ENCODE data around the gene SLC1A3. TPM values are rescaled to one million over a fixed set of nuclear protein-coding genes. Genes with fewer than 3 reads are reported as not detected.

The SLC1A3 gene
- total and polyA plus RNA-seq, 4 experiments from 2014 or later, result 1.3 to 2.3 TPM; not detected in 2

GRCh38 chr5:36659411-36659810, 53.0 kb downstream of the SLC1A3 start:
- Mint-ChIP-seq H3K27me3 (peaks cover 7 to 8% of the 10 kb centered on the region in 2 donors), H3K27ac (no peak overlapping the region), H3K9me3 (peaks cover 0 to 2% (median 0%) of the 10 kb centered on the region in 8 donors), H3K4me1 (no peaks in the 10 kb centered on the region), H3K4me3 (no peak overlapping the region), H3K36me3 (no peaks in the 10 kb centered on the region)
- Histone ChIP-seq H3K4me1 (ENCODE audit: insufficient read depth, low read length) (no peaks in the 10 kb centered on the region), H3K27ac (ENCODE audit: low read depth, low read length) (no peak overlapping the region), H3K4me3 (ENCODE audit: low read length in 2 of 2) (no peak overlapping the region), H3K36me3 (ENCODE audit: insufficient read depth, low read length) (no peaks in the 10 kb centered on the region), H3K27me3 (ENCODE audit: insufficient read depth, low read length) (no peaks in the 10 kb centered on the region), H3K9me3 (ENCODE audit: control insufficient read depth in 1 of 2, low read length in 2 of 2) (no peaks in the 10 kb centered on the region)
- CTCF ChIA-PET (ENCODE audit: partially characterized antibody), result no interaction called here
- POLR2A ChIA-PET (ENCODE audit: partially characterized antibody), result no interaction called here
- DNase-seq, result no peak
- intact Hi-C loops (cut with micrococcal nuclease), result no loop called here

- CTCF ChIA-PET (ENCODE audit: partially characterized antibody), result interaction anchor here (0.6 to 0.9 kb wide), 2 partner anchors 28 to 347 kb away, joined by 3 to 4 read pairs; no protein-coding TSS in a partner anchor
- POLR2A ChIA-PET (ENCODE audit: partially characterized antibody), result no interaction called here
Measured at GRCh38 chr5:36660397-36661049, 54.1 kb downstream of the SLC1A3 start.

GRCh38 chr5:36661456-36662220, 55.2 kb downstream of the SLC1A3 start:
- no peak overlapping the region for H3K4me3 ChIP-seq (ENCODE audit: low read length in 2 of 2)
- Mint-ChIP-seq H3K9me3 (peaks cover 0 to 2% (median 0%) of the 10 kb centered on the region in 8 donors), H3K36me3 (no peaks in the 10 kb centered on the region), H3K27me3 (peaks cover 5 to 12% of the 10 kb centered on the region in 2 donors), H3K4me1 (no peaks in the 10 kb centered on the region), H3K27ac (no peak overlapping the region), H3K4me3 (no peak overlapping the region)
- CTCF ChIA-PET (ENCODE audit: partially characterized antibody), result no interaction called here
- no peaks in the 10 kb centered on the region for H3K36me3 ChIP-seq (ENCODE audit: insufficient read depth, low read length)
- DNase-seq, result no peak
- H3K27me3 ChIP-seq (ENCODE audit: insufficient read depth, low read length), result no peaks in the 10 kb centered on the region
- POLR2A ChIA-PET (ENCODE audit: partially characterized antibody), result no interaction called here
- no peaks in the 10 kb centered on the region for H3K4me1 ChIP-seq (ENCODE audit: insufficient read depth, low read length)
- intact Hi-C loops (cut with micrococcal nuclease), result no loop called here
- H3K9me3 ChIP-seq (ENCODE audit: control insufficient read depth in 1 of 2, low read length in 2 of 2), result no peaks in the 10 kb centered on the region
- H3K27ac ChIP-seq (ENCODE audit: low read depth, low read length), result no peak overlapping the region

More at GRCh38 chr5:36660397-36661049, 54.1 kb downstream of the SLC1A3 start:
- no peaks in the 10 kb centered on the region for H3K9me3 ChIP-seq (ENCODE audit: control insufficient read depth in 1 of 2, low read length in 2 of 2)
- Mint-ChIP-seq H3K9me3 (peaks cover 0 to 2% (median 0%) of the 10 kb centered on the region in 8 donors), H3K27me3 (peaks cover 2 to 10% of the 10 kb centered on the region in 2 donors), H3K4me3 (no peak overlapping the region), H3K4me1 (no peaks in the 10 kb centered on the region), H3K36me3 (no peaks in the 10 kb centered on the region), H3K27ac (no peak overlapping the region)
- no peaks in the 10 kb centered on the region for H3K36me3 ChIP-seq (ENCODE audit: insufficient read depth, low read length)
- H3K4me1 ChIP-seq (ENCODE audit: insufficient read depth, low read length), result no peaks in the 10 kb centered on the region
- no peaks in the 10 kb centered on the region for H3K27me3 ChIP-seq (ENCODE audit: insufficient read depth, low read length)
- intact Hi-C loops (cut with micrococcal nuclease), result no loop called here
- DNase-seq, result no peak
- no peak overlapping the region for H3K27ac ChIP-seq (ENCODE audit: low read depth, low read length)
- no peak overlapping the region for H3K4me3 ChIP-seq (ENCODE audit: low read length in 2 of 2)

GRCh38 chr5:36662291-36662851, 56.0 kb downstream of the SLC1A3 start:
- Histone ChIP-seq H3K4me3 (ENCODE audit: low read length in 2 of 2) (no peak overlapping the region), H3K27me3 (ENCODE audit: insufficient read depth, low read length) (no peaks in the 10 kb centered on the region), H3K4me1 (ENCODE audit: insufficient read depth, low read length) (no peaks in the 10 kb centered on the region), H3K36me3 (ENCODE audit: insufficient read depth, low read length) (no peaks in the 10 kb centered on the region), H3K9me3 (ENCODE audit: control insufficient read depth in 1 of 2, low read length in 2 of 2) (no peaks in the 10 kb centered on the region), H3K27ac (ENCODE audit: low read depth, low read length) (no peak overlapping the region)
- CTCF ChIA-PET (ENCODE audit: partially characterized antibody), result no interaction called here
- no peak for DNase-seq
- intact Hi-C loops (cut with micrococcal nuclease), result no loop called here
- Mint-ChIP-seq H3K4me3 (no peak overlapping the region), H3K27me3 (peaks cover 6 to 10% of the 10 kb centered on the region in 2 donors), H3K27ac (no peak overlapping the region), H3K9me3 (peaks cover 0 to 2% (median 0%) of the 10 kb centered on the region in 8 donors), H3K36me3 (no peaks in the 10 kb centered on the region), H3K4me1 (no peaks in the 10 kb centered on the region)
- POLR2A ChIA-PET (ENCODE audit: partially characterized antibody), result no interaction called here

GRCh38 chr5:36664766-36665165, 58.4 kb downstream of the SLC1A3 start:
- no peak for DNase-seq
- intact Hi-C loops (cut with micrococcal nuclease), result no loop called here
- no peaks in the 10 kb centered on the region for H3K9me3 ChIP-seq (ENCODE audit: control insufficient read depth in 1 of 2, low read length in 2 of 2)
- ChIA-PET CTCF (ENCODE audit: partially characterized antibody) (interaction anchor here (1.7 kb wide), 1 partner anchor 26 kb away, joined by 5 read pairs; no protein-coding TSS in a partner anchor), POLR2A (ENCODE audit: partially characterized antibody) (no interaction called here)
- no peaks in the 10 kb centered on the region for H3K36me3 ChIP-seq (ENCODE audit: insufficient read depth, low read length)
- H3K4me3 ChIP-seq (ENCODE audit: low read length in 2 of 2), result no peak overlapping the region
- no peak overlapping the region for H3K27ac ChIP-seq (ENCODE audit: low read depth, low read length)
- no peaks in the 10 kb centered on the region for H3K27me3 ChIP-seq (ENCODE audit: insufficient read depth, low read length)
- Mint-ChIP-seq H3K27ac (no peak overlapping the region), H3K9me3 (peaks cover 0 to 2% (median 0%) of the 10 kb centered on the region in 8 donors), H3K36me3 (no peaks in the 10 kb centered on the region), H3K27me3 (peaks cover 10 to 12% of the 10 kb centered on the region in 2 donors), H3K4me3 (no peak overlapping the region), H3K4me1 (no peaks in the 10 kb centered on the region)
- no peaks in the 10 kb centered on the region for H3K4me1 ChIP-seq (ENCODE audit: insufficient read depth, low read length)

- CTCF ChIA-PET (ENCODE audit: partially characterized antibody), result interaction anchor here (1.7 kb wide), 1 partner anchor 25 kb away, joined by 5 read pairs; no protein-coding TSS in a partner anchor
Measured at GRCh38 chr5:36665628-36666027, 59.2 kb downstream of the SLC1A3 start.

GRCh38 chr5:36666274-36666673, 59.9 kb downstream of the SLC1A3 start:
- intact Hi-C loops (cut with micrococcal nuclease), result no loop called here

More at GRCh38 chr5:36665628-36666027, 59.2 kb downstream of the SLC1A3 start:
- no peaks in the 10 kb centered on the region for H3K4me1 Mint-ChIP-seq
- peaks cover 0 to 4% (median 0%) of the 10 kb centered on the region in 8 donors for H3K9me3 Mint-ChIP-seq
- Histone ChIP-seq H3K9me3 (ENCODE audit: control insufficient read depth in 1 of 2, low read length in 2 of 2) (no peaks in the 10 kb centered on the region), H3K27ac (ENCODE audit: low read depth, low read length) (no peak overlapping the region), H3K4me3 (ENCODE audit: low read length in 2 of 2) (no peak overlapping the region), H3K27me3 (ENCODE audit: insufficient read depth, low read length) (no peaks in the 10 kb centered on the region), H3K36me3 (ENCODE audit: insufficient read depth, low read length) (no peaks in the 10 kb centered on the region), H3K4me1 (ENCODE audit: insufficient read depth, low read length) (no peaks in the 10 kb centered on the region)
- no peak for DNase-seq
- H3K4me3 Mint-ChIP-seq, result no peak overlapping the region
- intact Hi-C loops (cut with micrococcal nuclease), result no loop called here
- H3K36me3 Mint-ChIP-seq, result no peaks in the 10 kb centered on the region
- POLR2A ChIA-PET (ENCODE audit: partially characterized antibody), result no interaction called here
- no peak overlapping the region for H3K27ac Mint-ChIP-seq
- H3K27me3 Mint-ChIP-seq, result peaks cover 10 to 12% of the 10 kb centered on the region in 2 donors

More at GRCh38 chr5:36666274-36666673, 59.9 kb downstream of the SLC1A3 start:
- no peak overlapping the region for H3K27ac ChIP-seq (ENCODE audit: low read depth, low read length)
- Mint-ChIP-seq H3K4me1 (no peaks in the 10 kb centered on the region), H3K4me3 (no peak overlapping the region), H3K36me3 (no peaks in the 10 kb centered on the region), H3K9me3 (peaks cover 0 to 4% (median 0%) of the 10 kb centered on the region in 8 donors), H3K27ac (no peak overlapping the region), H3K27me3 (peaks cover 8 to 12% of the 10 kb centered on the region in 2 donors)
- DNase-seq, result no peak
- ChIA-PET POLR2A (ENCODE audit: partially characterized antibody) (no interaction called here), CTCF (ENCODE audit: partially characterized antibody) (interaction anchor here (1.7 kb wide), 1 partner anchor 24 kb away, joined by 5 read pairs; no protein-coding TSS in a partner anchor)
- H3K36me3 ChIP-seq (ENCODE audit: insufficient read depth, low read length), result no peaks in the 10 kb centered on the region
- H3K4me1 ChIP-seq (ENCODE audit: insufficient read depth, low read length), result no peaks in the 10 kb centered on the region
- H3K27me3 ChIP-seq (ENCODE audit: insufficient read depth, low read length), result no peaks in the 10 kb centered on the region
- H3K9me3 ChIP-seq (ENCODE audit: control insufficient read depth in 1 of 2, low read length in 2 of 2), result no peaks in the 10 kb centered on the region
- no peak overlapping the region for H3K4me3 ChIP-seq (ENCODE audit: low read length in 2 of 2)

All from CD4-positive, alpha-beta memory T cell (primary cell).